PC-9 (cell line): Measurements from ENCODE around the gene PTPRM.

Experiments used
- CTCF ChIP-seq: fragments of 200-600 bp; sonication (generic); conservative IDR thresholded peaks from 2 replicates; pipeline ENCODE4 v1.6.1; 2017; ENCODE audit warnings: mixed run types, antibody characterized with exemption, mild to moderate bottlenecking, moderate library complexity
- EZH2 ChIP-seq: fragments of 200-600 bp; sonication (generic); IDR thresholded peaks from 2 replicates; pipeline ENCODE4 v1.8.0; 2017; ENCODE audit warnings: antibody characterized with exemption, low read depth

GRCh38 chr18:8121101-8121500, 554.0 kb downstream of the PTPRM start:
- TF ChIP-seq CTCF (no peak), EZH2 (no peak)
